ENCODE data around the gene ANKRD40.
"Not testable (repeated sequence)": the region's sequence is repeated elsewhere in the genome, so short reads cannot be mapped to it uniquely, and the experiment has no call there.

ANKRD40 gene

GRCh38 chr17:50685334-50685665 lies 22.4 kb downstream of the ANKRD40 start:
- no peak for DNase-seq

- no peak for DNase-seq
Observed at GRCh38 chr17:50684612-50685333, 22.9 kb downstream of the ANKRD40 start.

DNA sequence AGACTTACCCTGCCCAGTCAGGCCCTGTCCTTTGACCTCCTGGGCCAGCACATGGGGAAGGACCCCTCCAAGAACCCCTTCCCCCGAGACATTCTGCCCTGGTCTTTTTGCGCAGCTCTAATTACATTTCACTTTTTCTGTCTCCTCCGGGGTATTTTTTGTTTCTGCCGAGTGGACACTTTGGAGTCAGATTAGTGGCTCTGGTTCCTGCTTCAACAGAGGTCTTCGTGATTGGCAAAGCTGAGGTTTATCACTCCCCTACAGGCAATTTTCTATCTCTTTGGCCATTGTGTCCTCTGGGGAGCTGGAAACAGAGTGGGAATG lies 23.5 kb downstream of the ANKRD40 start:
- no peak for DNase-seq

DNA sequence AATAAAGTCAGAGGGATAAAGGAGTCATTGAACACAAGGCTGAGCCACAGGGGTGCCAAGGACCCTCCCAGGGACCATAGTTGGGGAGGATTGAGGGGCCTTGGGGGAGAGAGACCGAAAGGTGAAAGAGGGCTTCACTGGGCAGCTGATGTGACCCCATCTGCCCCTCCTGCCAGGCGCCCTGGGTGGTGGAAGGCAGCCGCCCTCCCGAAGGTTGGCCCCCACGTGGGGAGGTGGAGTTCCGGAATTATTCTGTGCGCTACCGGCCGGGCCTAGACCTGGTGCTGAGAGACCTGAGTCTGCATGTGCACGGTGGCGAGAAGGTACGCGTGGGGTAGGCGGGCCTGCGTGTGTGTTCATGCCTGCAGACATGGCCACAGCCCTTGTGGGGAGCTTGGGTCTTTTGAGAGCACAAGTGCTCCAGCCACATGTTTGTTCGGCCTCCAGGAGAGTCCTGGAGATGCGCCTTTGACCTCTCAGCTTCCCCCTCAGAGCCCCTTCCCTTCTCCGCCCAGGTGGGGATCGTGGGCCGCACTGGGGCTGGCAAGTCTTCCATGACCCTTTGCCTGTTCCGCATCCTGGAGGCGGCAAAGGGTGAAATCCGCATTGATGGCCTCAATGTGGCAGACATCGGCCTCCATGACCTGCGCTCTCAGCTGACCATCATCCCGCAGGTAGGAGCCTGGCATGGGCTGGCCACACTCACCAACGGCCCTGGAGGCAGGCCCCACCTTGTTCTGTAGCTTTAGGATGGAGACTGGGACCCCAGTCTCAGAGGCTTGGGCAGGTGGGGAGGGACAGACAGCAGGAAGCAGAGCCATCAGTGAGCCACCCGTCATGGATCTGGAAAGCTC lies 24.1 kb downstream of the ANKRD40 start:
- no peak for DNase-seq

DNA sequence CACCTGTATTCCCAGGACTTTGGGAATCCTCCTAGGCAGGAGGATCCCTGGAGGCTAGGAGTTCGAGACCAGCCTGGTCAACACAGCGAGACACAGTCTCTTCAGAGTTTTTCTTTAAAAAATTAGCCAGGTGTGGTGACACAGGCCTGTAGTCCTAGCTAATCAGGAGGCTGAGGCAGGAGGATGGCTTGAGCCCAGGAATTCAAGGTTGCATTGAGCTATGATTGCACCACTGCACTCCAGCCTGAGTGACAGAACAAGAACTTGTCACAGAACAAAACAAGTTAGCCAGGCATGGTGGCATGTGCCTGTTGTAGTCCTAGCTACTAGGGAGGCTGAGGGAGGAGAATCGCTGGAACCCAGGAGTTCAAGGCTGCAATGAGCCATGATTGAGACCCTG lies 24.8 kb downstream of the ANKRD40 start:
- DNase-seq, result no peak

GRCh38 chr17:50682441-50682840 lies 25.3 kb downstream of the ANKRD40 start:
- no peak for DNase-seq

- DNase-seq, result no peak
Observed at GRCh38 chr17:50681263-50682200, 26.2 kb downstream of the ANKRD40 start.

DNA sequence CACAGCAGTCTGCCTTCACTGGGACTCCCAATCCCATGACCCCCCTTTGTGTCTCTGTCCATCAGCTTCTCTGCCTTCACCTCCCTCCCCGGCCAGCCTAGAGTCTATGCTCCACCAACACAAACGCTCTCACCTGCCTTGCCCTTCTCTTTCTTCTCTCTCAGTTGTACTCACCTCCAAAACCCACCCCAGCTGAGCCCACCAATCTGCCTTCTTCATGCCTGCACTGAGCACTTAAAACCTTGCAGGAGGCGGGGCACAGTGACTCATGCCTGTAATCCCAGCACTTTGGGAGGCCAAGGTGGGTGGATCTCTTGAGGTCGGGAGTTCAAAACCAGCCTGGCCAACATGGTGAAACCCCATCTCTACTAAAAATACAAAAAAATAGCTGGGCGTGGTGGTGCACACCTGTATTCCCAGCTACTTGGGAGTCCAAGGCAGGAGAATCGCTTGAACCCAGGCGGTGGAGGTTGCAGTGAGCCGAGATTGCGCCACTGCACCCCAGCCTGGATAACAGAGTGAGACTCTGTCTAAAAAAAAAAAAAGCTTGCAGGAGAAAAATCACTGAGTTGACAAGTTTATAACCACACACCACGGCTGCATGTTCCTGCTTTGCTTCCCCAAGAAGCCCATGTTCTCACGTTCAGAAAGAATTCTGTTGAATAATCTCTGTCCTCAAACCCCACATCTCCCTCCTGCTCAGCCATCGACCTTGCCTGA lies 27.0 kb downstream of the ANKRD40 start:
- not testable (repeated sequence) for DNase-seq

DNA sequence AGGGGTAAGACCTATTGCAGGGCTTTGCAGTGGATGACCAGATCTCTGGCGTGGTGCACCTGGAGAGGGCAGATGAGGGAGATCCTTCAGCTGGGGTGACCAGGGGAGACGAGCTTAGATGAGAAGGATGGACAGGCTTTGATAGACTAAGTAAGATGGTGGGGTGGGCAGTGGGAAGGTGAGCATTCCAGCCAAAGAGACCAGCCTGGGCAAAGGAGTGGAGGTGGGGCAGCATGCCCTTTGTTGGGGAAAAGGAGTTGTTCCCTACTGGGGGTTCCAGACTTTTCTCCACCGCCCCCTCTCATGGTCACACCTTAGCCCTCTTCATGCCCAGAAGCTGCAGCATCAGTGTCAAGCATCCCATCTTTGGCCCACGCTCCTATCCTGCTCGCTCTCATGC lies 27.6 kb downstream of the ANKRD40 start:
- DNase-seq, result no peak

DNA sequence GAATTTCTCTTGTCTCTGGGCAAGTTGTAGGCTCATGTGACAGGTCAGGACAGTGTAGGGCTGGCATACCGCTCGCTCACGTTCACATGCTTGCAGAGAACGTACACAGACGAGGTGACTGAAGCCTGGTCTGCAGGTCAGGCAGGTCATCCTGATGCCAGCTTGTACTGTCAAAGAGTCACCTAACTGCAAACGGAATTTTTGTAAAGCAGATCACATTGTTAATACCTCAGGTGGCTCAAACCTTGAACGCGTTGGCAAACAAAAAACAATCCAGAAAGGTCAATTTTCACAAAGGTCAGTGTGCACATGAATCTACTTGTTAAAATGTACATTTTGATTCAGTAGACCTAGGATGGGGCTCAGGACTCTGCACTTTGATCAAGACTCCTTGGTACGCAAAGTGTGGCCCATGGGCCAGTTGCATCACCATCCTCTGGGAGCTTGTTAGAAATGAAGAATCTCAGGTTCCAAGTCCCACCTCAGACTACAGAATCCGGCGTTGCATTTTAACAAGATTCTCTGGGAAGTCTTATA lies 28.6 kb downstream of the ANKRD40 start:
- no peak for DNase-seq

- no peak for DNase-seq
Observed at GRCh38 chr17:50677851-50678375, 29.8 kb downstream of the ANKRD40 start.

- no peak for DNase-seq
Observed at GRCh38 chr17:50676065-50676975, 31.4 kb downstream of the ANKRD40 start.

DNA sequence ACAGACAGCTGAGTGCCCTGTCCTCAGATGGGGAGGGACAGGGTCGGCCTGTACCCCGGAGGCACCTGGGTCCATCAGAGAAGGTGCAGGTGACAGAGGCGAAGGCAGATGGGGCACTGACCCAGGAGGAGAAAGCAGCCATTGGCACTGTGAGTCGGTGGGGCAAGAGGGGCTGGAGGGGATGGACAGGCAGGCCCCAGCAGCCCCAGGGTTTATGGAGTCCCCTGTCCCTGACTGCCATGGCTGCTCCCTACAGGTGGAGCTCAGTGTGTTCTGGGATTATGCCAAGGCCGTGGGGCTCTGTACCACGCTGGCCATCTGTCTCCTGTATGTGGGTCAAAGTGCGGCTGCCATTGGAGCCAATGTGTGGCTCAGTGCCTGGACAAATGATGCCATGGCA lies 32.1 kb downstream of the ANKRD40 start:
- DNase-seq, result no peak

DNA sequence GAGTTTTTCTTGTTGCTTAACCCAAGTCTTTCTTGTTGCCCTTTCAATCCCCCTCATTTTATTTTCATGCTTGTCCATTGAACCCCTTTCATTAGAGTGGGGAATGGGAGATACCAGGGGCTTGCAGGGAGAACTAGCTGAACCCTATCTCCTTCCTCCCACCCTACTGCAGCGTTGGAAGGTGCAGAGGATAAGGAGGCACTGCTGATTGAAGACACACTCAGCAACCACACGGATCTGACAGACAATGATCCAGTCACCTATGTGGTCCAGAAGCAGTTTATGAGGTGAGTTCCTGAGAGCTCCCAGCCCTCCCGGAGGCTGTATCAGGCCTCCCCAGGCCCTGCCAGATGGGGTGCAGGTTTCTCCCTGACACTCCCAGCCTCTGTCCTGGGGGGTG lies 32.5 kb downstream of the ANKRD40 start:
- no peak for DNase-seq

- no peak for DNase-seq
Observed at GRCh38 chr17:50672831-50673551, 34.7 kb downstream of the ANKRD40 start.

DNA sequence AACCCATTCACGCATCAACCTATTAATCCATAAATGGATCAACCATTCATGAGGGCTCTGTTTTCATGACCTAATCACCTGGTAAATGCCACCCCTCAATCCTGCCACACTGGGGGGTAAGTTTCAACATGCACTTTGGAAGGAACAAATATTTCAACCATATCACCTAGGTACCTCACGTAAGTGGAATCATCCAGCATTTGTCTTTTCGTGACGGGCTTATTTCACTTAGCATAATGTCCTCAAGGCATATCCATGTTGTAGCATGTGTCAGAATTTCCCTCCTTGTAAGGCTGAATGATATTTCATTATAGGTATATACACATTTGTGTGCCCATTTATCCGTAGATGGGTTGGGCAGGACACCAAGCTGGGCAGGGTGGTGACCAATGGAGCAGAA lies 35.6 kb downstream of the ANKRD40 start:
- no peak for DNase-seq

DNA sequence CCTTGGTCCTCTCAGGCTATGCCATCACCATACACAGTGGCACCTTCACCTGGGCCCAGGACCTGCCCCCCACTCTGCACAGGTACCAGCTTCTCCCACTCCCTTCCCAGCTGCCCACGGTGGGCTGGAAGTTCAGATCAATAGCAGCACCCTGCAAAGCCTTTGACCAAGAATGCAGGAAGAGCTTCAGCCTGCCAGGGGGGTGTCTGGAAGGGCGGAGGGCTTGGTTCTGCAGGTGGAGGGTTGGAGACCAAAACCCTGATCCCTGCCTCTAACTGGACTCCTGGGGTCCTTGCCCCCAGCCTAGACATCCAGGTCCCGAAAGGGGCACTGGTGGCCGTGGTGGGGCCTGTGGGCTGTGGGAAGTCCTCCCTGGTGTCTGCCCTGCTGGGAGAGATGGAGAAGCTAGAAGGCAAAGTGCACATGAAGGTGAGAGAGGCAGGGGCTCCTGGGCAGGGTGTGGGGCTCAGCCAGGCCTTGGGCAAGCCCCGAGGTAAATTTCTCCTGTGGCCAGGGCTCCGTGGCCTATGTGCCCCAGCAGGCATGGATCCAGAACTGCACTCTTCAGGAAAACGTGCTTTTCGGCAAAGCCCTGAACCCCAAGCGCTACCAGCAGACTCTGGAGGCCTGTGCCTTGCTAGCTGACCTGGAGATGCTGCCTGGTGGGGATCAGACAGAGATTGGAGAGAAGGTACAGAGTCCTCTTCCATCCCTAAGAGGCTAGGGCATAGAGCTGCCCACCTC lies 38.7 kb downstream of the ANKRD40 start:
- no peak for DNase-seq

- DNase-seq, result no peak
Observed at GRCh38 chr17:50668025-50668837, 39.5 kb downstream of the ANKRD40 start.

All from NCI-H2029 treated with DMSO at 0.1 percent for 48 hours (cell line).